ENCODE data around the gene LRRC71. TPM values are rescaled to one million over a fixed set of nuclear protein-coding genes. Genes with fewer than 3 reads are reported as not detected.
"Not testable (repeated sequence)": the region's sequence is repeated elsewhere in the genome, so short reads cannot be mapped to it uniquely, and the experiment has no call there.

LRRC71 gene
- total and polyA plus RNA-seq, 9 donors: 0.39 to 1.5 (median 0.84) TPM

DNA sequence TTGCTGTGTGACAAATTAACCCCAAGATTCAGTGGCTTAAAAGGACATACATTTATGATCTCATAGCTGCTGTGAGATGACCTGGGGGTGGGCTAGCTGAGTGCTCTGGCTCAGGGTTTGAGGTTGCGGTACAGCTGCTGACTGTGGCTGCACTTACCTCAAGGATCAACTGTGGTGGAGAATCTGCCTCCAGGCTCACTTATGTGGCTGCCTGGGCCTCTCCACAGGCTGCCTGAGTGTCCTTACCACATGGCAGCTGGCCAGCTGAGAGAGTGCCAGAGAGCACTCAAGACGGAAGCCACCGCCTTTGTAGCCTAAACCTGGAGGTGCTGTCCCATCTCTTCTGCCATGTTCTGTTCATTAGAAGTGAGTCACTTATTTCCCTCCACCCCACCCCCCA is 5.7 kb downstream of the LRRC71 start:
- peaks cover 24% of the 10 kb centered on the region for H3K4me1 ChIP-seq (ENCODE audit: control insufficient read depth, insufficient read depth, low read length)

DNA sequence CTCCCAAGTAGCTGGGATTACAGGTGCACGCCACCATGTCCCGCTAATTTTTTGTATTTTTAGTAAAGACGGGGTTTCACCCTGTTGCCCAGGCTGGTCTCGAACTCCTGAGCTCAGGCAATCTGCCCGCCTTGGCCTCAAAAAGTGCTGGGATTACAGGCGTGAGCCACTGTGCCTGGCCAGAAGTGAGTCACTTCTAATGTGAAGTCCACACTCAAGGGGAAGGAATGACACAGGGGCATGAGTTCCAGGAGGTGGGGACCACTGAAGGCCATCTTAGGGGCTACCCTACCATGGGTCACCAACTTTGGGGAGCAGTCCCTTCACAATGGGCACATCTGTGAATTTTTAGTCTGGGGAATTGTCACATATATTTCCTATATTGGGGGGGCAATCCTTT is 6.3 kb downstream of the LRRC71 start:
- DNase-seq; H3K9me3 ChIP-seq (replicated peaks; ENCODE audit: control insufficient read depth, low read depth, low read length); H3K27ac ChIP-seq (ENCODE audit: low read length); H3K4me3 ChIP-seq (ENCODE audit: low read length); H3K36me3 ChIP-seq (ENCODE audit: control insufficient read depth, insufficient read depth, low read length): not testable (repeated sequence)
- Histone ChIP-seq H3K27me3 (ENCODE audit: control insufficient read depth, insufficient read depth, low read length) (peaks cover 75% of the 10 kb centered on the region), H3K4me1 (ENCODE audit: control insufficient read depth, insufficient read depth, low read length) (peaks cover 27% of the 10 kb centered on the region)
- WGBS (ENCODE audit: insufficient coverage): 88% methylated on average over 4 of the region's 6 CpGs

More for the DNA sequence above, 5.7 kb downstream of the LRRC71 start:
- no peak overlapping the region for H3K27ac ChIP-seq (ENCODE audit: low read length)
- WGBS (ENCODE audit: insufficient coverage): 67% methylated on average over 3 of the region's 3 CpGs
- no peaks in the 10 kb centered on the region for H3K36me3 ChIP-seq (ENCODE audit: control insufficient read depth, insufficient read depth, low read length)
- peaks cover 81% of the 10 kb centered on the region for H3K27me3 ChIP-seq (ENCODE audit: control insufficient read depth, insufficient read depth, low read length)
- no peak overlapping the region for H3K4me3 ChIP-seq (ENCODE audit: low read length)
- no peak for DNase-seq
- H3K9me3 ChIP-seq (replicated peaks; ENCODE audit: control insufficient read depth, low read depth, low read length): no peaks in the 10 kb centered on the region

DNA sequence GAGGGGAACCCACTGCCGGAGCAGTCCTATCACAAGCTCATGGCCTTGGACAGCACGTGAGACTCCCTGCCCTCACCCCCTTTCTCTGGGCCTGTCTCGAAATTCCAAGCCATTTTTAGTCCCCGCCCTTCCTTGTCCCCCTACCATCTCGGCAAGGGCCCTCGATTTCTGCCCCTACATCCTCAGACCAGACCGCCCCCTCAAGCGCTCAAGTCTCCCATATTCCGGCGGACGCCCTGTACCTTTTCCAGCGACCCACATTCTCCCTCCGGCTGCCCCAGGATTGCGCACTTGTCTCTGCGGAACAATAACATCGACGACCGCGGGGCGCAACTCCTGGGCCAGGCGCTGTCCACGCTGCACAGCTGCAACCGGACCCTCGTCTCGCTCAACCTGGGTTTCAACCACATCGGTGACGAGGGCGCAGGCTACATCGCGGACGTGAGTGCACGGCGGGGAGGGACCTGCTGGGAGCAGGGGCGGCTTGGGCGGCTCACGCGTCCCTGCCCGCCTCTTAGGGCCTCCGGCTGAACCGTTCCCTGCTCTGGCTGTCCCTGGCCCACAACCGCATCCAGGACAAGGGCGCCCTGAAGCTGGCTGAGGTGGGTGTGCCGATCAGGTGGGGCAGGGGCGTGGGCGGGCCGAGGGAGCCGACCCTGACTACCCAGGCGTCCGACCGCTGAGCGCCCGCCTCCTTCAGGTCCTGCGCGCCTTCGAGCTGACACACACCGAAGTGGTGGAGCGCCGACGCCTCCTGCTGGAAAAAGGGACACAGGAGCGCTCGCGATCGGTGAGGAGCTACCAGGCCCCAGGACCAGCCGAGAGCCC is 7.0 kb downstream of the LRRC71 start:
- Histone ChIP-seq H3K27ac (ENCODE audit: low read length) (no peak overlapping the region), H3K9me3 (replicated peaks; ENCODE audit: control insufficient read depth, low read depth, low read length) (no peaks in the 10 kb centered on the region), H3K4me1 (ENCODE audit: control insufficient read depth, insufficient read depth, low read length) (peaks cover 30% of the 10 kb centered on the region), H3K36me3 (ENCODE audit: control insufficient read depth, insufficient read depth, low read length) (no peaks in the 10 kb centered on the region), H3K4me3 (ENCODE audit: low read length) (peak overlapping the region; percentile 6), H3K27me3 (ENCODE audit: control insufficient read depth, insufficient read depth, low read length) (peaks cover 68% of the 10 kb centered on the region)
- 4% methylated on average over 64 of the region's 64 CpGs for WGBS (ENCODE audit: insufficient coverage)
- peak; percentile 73 for DNase-seq

DNA sequence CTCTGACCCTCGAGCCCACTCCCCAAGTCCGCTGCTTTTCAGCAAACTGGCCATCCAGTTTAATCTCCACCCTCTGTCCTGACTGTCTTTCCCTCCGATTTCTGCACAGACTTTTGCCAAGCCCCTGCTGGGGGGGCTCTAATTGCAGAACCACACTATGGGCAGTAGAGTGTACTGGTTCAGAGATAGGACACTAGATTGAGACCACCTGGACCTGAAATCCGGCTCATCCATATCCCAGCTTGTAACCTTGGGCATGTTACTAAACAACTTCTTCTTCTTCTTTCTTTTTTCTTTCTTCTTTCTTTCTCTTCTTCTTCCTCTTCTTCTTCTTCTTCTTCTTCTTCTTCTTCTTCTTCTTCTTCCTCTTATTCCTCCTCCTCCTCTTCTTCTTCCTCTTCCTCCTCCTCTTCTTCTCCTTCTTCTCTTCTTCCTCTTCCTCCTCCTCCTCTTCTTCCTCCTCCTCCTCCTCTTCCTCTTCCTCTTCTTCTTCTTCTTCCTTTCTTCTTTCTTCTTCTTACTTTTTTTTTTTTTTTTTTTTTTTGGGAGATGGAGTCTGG is 7.7 kb downstream of the LRRC71 start:
- Histone ChIP-seq H3K4me3 (ENCODE audit: low read length) (no peak overlapping the region), H3K9me3 (replicated peaks; ENCODE audit: control insufficient read depth, low read depth, low read length) (no peaks in the 10 kb centered on the region), H3K36me3 (ENCODE audit: control insufficient read depth, insufficient read depth, low read length) (no peaks in the 10 kb centered on the region), H3K4me1 (ENCODE audit: control insufficient read depth, insufficient read depth, low read length) (peaks cover 32% of the 10 kb centered on the region), H3K27ac (ENCODE audit: low read length) (no peak overlapping the region), H3K27me3 (ENCODE audit: control insufficient read depth, insufficient read depth, low read length) (peaks cover 61% of the 10 kb centered on the region)
- DNase-seq: no peak
- WGBS (ENCODE audit: insufficient coverage): 18% methylated on average over 4 of the region's 4 CpGs

DNA sequence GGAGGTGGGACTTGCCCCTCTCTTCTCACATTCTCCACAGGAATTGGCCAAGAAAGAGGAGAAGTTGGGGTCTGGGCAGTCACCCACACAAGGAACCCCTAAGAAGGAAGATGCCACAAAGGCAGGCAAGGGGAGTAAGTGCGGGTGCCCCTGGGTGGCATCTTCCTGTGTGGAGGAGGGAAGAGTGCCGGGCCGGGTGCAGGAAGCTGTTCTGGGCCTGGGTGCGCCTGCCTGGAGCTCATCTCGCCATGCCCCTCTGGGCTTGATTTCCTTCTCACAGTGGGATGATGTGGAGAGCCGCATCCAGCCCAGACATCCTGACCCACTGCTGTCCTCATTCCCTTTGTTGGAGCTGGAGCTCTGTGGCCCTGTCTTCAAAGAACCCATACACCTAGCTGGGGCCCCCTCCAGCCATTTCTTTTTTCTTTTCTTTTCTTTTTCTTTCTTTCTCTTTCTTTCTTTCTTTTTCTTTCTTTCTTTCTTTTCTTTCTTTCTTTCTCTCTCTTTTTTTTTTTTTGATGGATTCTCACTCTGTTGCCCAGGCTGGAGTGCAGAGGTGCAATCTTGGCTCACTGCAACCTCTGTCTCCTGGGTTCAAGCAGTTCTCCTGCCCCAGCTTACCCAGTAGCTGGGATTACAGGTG is 9.3 kb downstream of the LRRC71 start:
- Histone ChIP-seq H3K36me3 (ENCODE audit: control insufficient read depth, insufficient read depth, low read length) (peaks cover 9% of the 10 kb centered on the region), H3K4me3 (ENCODE audit: low read length) (no peak overlapping the region), H3K9me3 (replicated peaks; ENCODE audit: control insufficient read depth, low read depth, low read length) (no peaks in the 10 kb centered on the region), H3K4me1 (ENCODE audit: control insufficient read depth, insufficient read depth, low read length) (peaks cover 20% of the 10 kb centered on the region), H3K27ac (ENCODE audit: low read length) (no peak overlapping the region), H3K27me3 (ENCODE audit: control insufficient read depth, insufficient read depth, low read length) (peaks cover 45% of the 10 kb centered on the region)
- no peak for DNase-seq
- 40% methylated on average over 2 of the region's 6 CpGs for WGBS (ENCODE audit: insufficient coverage)

DNA sequence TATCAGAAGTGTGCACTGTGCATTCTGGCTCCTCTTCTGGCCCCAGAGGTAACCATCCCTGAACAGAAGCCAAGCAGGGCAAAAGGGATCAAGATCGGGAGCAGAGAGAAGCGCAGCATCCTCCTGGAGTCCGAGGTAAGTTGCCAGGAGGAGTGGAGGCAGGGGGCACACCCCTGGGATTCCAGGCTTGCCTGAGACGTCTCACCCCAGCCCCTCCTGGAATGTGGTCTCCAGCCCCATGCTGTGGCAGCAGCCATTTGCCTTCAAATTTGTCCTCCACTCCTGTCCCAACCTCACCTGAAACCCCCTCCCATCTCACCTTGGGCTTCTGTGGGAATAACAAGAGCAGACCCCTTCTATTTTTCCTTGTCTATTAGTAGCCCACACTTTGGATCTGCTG is 10.1 kb downstream of the LRRC71 start:
- Histone ChIP-seq H3K27me3 (ENCODE audit: control insufficient read depth, insufficient read depth, low read length) (peaks cover 37% of the 10 kb centered on the region), H3K27ac (ENCODE audit: low read length) (no peak overlapping the region), H3K36me3 (ENCODE audit: control insufficient read depth, insufficient read depth, low read length) (peaks cover 15% of the 10 kb centered on the region), H3K4me1 (ENCODE audit: control insufficient read depth, insufficient read depth, low read length) (peaks cover 20% of the 10 kb centered on the region), H3K4me3 (ENCODE audit: low read length) (no peak overlapping the region), H3K9me3 (replicated peaks; ENCODE audit: control insufficient read depth, low read depth, low read length) (no peaks in the 10 kb centered on the region)
- 43% methylated on average over 4 of the region's 4 CpGs for WGBS (ENCODE audit: insufficient coverage)
- no peak for DNase-seq

DNA sequence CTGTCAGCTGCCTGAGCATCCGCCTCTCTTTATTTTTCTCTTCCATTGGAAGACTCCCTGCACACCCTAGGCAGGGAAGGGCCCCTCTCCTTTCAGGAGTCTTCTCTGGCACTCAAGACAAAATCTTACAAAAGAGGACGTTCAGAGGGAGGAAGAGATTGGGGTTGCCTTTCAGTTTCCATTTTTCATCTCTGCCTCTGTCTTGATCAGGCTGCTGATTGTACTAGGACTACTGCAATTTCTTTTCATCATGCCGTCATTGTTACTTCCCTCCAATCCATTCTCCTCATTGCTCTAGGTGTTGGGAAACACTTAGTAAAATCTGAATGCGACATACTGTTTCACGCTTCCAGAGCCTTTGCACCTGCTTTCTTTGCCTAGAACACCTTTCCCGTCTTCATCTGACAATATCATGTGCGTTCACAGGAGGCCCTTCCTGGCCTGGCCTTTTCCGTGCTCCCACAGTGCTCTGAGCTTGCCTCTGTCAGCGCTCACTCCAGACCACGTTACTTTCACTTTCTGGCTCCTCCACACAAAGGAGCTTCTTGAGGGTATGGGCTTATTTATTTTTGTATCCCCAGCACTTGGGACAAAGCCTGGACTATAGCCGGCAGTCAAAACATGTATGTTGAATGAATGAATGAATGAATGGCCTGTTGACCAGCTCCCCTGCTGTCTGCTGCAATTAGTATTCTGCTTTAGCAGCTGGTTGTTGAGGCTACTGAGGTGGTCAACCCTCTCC is 10.9 kb downstream of the LRRC71 start:
- no peak for DNase-seq
- H3K27ac ChIP-seq (ENCODE audit: low read length): no peak overlapping the region
- no peak overlapping the region for H3K4me3 ChIP-seq (ENCODE audit: low read length)
- peaks cover 23% of the 10 kb centered on the region for H3K36me3 ChIP-seq (ENCODE audit: control insufficient read depth, insufficient read depth, low read length)
- WGBS (ENCODE audit: insufficient coverage): 71% methylated on average over 4 of the region's 11 CpGs
- H3K27me3 ChIP-seq (ENCODE audit: control insufficient read depth, insufficient read depth, low read length): peaks cover 31% of the 10 kb centered on the region
- H3K9me3 ChIP-seq (replicated peaks; ENCODE audit: control insufficient read depth, low read depth, low read length): no peaks in the 10 kb centered on the region
- peaks cover 20% of the 10 kb centered on the region for H3K4me1 ChIP-seq (ENCODE audit: control insufficient read depth, insufficient read depth, low read length)

DNA sequence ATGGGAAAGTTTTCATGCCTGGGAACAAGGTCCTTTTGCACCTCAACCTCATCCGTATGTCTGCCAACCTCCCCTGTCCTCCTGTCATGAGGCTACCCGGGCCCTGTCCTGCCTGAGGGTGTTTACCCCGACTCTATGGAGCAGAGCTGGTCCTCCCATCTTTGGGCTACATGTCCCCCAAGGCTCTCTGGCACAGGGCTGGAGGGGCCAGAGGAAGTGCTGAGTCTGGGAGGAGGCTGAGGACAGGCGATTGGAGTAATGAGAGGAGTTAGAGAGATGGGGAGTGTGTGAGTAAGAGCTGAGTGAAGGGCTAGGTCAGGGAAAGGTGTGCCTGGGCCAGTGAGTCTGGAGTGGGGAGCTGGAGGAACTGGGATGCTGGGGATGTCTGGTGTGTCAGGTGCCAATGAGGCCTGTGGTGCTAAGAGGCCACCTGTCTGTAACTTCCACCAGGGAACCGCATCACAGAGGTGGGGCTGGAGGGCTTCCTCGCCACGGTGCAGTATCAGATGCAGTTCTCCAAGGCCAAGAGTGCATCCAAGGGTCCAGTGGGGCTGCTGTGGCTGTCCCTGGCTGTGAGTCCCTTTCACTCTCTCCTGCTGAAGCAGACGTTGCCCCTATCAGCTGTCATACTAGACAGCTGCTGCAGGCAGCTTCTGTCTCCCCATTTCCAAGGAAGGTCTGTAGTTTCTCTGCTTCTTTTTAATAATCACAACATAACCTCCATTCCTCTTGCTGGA is 11.7 kb downstream of the LRRC71 start:
- Histone ChIP-seq H3K36me3 (ENCODE audit: control insufficient read depth, insufficient read depth, low read length) (peaks cover 31% of the 10 kb centered on the region), H3K4me3 (ENCODE audit: low read length) (no peak overlapping the region), H3K9me3 (replicated peaks; ENCODE audit: control insufficient read depth, low read depth, low read length) (no peaks in the 10 kb centered on the region), H3K27ac (ENCODE audit: low read length) (no peak overlapping the region), H3K4me1 (ENCODE audit: control insufficient read depth, insufficient read depth, low read length) (peaks cover 19% of the 10 kb centered on the region), H3K27me3 (ENCODE audit: control insufficient read depth, insufficient read depth, low read length) (peaks cover 24% of the 10 kb centered on the region)
- 52% methylated on average over 5 of the region's 8 CpGs for WGBS (ENCODE audit: insufficient coverage)
- no peak for DNase-seq

DNA sequence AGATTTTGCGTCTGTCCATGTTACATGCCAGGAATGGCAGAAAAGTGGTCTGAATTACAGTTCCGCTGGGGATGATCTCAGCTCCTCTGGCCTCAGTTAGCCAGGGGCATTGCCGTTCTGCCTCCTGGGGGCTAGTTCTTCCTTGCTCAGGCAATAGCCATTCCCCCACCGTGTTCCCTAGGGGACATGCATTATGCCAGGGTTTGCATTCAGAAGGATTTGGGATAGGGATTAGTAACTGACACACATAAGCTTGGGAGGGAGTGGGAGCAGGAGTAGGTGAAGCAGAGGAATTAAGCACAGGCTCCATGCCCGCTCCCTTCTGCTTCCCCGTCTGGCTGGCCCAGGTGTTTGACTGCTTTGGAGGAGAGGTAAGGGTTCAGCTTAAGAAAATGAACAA is 12.7 kb downstream of the LRRC71 start:
- peaks cover 10% of the 10 kb centered on the region for H3K4me1 ChIP-seq (ENCODE audit: control insufficient read depth, insufficient read depth, low read length)
- no peaks in the 10 kb centered on the region for H3K9me3 ChIP-seq (replicated peaks; ENCODE audit: control insufficient read depth, low read depth, low read length)
- WGBS (ENCODE audit: insufficient coverage): 63% methylated on average over 4 of the region's 6 CpGs
- no peak overlapping the region for H3K27ac ChIP-seq (ENCODE audit: low read length)
- DNase-seq: no peak
- peaks cover 41% of the 10 kb centered on the region for H3K36me3 ChIP-seq (ENCODE audit: control insufficient read depth, insufficient read depth, low read length)
- H3K27me3 ChIP-seq (ENCODE audit: control insufficient read depth, insufficient read depth, low read length): peaks cover 14% of the 10 kb centered on the region
- H3K4me3 ChIP-seq (ENCODE audit: low read length): no peak overlapping the region
